Sigmoid colon (tissue), 4 donors: ENCODE data around the gene ARSI.

ENCODE experiments used
- CTCF ChIP-seq, 4 experiments: fragments of 450-650 bp in 3 of 4; fragments of 200-600 bp in 1 of 4; IDR thresholded peaks; one replicate each; pipeline ENCODE4 v1.5.1; 2016 to 2019; ENCODE audit warnings: antibody characterized with exemption in 4 of 4, mild to moderate bottlenecking in 3 of 4, moderate library complexity in 2 of 4
- POLR2AphosphoS5 ChIP-seq, 4 donors: sonication (generic); formaldehyde crosslinking; IDR thresholded peaks; one replicate each; pipeline ENCODE4 v1.6.1; 2017; ENCODE audit warnings: antibody characterized with exemption in 4 of 4

GRCh38 chr5:150254363-150254762 is 48.3 kb downstream of the ARSI start:
- TF ChIP-seq CTCF (IDR thresholded peaks at IDR 0.05): no peak
- TF ChIP-seq POLR2AphosphoS5 (IDR thresholded peaks at IDR 0.05): no peak
